Measurements from ENCODE around the gene GUCY1B1. TPM values are rescaled to one million over a fixed set of nuclear protein-coding genes. Genes with fewer than 3 reads are reported as not detected.
"Not testable (repeated sequence)": the region's sequence is repeated elsewhere in the genome, so short reads cannot be mapped to it uniquely, and the experiment has no call there.

Gene GUCY1B1
- total and polyA plus RNA-seq, 3 donors from 2014 or later: 4.3 to 7.6 (median 4.7) TPM

DNA sequence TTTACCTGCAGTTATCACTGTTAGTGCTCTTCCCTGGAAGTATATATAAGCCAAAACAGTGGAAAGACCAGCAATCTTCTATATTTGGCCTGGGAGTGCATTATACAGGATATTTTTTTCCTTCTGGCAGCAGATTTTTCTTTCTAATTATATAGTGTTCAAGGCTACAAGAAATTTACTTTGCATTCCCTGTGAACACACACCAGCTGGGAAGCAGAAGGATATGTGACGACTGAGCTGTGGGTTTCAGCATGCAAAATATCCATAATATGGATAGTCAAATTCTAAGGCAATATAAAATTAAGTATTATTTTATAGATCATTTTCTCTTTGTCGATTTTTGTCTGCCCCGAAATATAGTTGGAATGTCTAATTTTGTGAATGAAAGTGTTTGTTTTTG lies 31.2 kb downstream of the GUCY1B1 start:
- DNase-seq: no peak
- no peaks in the 10 kb centered on the region for H3K9me3 ChIP-seq
- no peak overlapping the region for H3K4me3 ChIP-seq
- no peak overlapping the region for H3K27ac ChIP-seq
- H3K4me1 ChIP-seq: no peaks in the 10 kb centered on the region
- intact Hi-C loops (cut with DNase I; ENCODE audit: low total_unique reads): no loop called here
- WGBS, 2 donors: 46 to 84% methylated on average over 3 of the region's 3 CpGs
- TF ChIP-seq, protein P1, sequence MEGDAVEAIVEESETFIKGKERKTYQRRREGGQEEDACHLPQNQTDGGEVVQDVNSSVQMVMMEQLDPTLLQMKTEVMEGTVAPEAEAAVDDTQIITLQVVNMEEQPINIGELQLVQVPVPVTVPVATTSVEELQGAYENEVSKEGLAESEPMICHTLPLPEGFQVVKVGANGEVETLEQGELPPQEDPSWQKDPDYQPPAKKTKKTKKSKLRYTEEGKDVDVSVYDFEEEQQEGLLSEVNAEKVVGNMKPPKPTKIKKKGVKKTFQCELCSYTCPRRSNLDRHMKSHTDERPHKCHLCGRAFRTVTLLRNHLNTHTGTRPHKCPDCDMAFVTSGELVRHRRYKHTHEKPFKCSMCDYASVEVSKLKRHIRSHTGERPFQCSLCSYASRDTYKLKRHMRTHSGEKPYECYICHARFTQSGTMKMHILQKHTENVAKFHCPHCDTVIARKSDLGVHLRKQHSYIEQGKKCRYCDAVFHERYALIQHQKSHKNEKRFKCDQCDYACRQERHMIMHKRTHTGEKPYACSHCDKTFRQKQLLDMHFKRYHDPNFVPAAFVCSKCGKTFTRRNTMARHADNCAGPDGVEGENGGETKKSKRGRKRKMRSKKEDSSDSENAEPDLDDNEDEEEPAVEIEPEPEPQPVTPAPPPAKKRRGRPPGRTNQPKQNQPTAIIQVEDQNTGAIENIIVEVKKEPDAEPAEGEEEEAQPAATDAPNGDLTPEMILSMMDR (IDR thresholded peaks at IDR 0.05): no peak
- TF ChIP-seq POLR2A (IDR thresholded peaks at IDR 0.05): no peak
- no peaks in the 10 kb centered on the region for H3K27me3 ChIP-seq
- H3K36me3 ChIP-seq (ENCODE audit: low read depth, missing control alignments): no peaks in the 10 kb centered on the region

- intact Hi-C loops (cut with DNase I; ENCODE audit: low total_unique reads): no loop called here
These were observed 35.9 kb downstream of the GUCY1B1 start for GRCh38 chr4:155794589-155795236.

DNA sequence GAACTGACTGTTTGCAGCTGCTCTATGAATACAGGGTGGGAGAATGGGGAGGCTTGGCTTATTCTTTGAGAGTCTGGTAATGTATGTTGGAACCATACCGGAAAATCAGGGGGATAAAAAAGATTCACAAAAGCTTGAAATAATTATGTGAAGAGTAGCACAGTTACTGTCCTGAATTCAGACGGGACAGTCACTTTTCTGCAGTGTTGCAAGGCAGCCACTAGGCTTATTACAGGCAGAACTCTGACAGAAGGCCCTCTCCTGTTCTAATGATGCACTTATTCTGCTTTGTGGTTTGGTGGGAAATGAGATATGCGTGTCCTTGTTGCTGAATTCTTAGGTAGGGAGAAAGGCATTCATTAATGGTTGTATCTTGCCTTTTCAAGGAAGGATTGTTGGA lies 37.2 kb downstream of the GUCY1B1 start:
- intact Hi-C loops (cut with DNase I; ENCODE audit: low total_unique reads): no loop called here
- DNase-seq: no peak
- WGBS, 2 donors: 62 to 77% methylated on average over 3 of the region's 3 CpGs

More at GRCh38 chr4:155794589-155795236, 35.9 kb downstream of the GUCY1B1 start:
- H3K27me3 ChIP-seq: no peaks in the 10 kb centered on the region
- no peak overlapping the region for H3K27ac ChIP-seq
- DNase-seq: no peak
- H3K4me3 ChIP-seq: no peak overlapping the region
- no peaks in the 10 kb centered on the region for H3K9me3 ChIP-seq
- 84 to 91% methylated on average over 1 of the region's 1 CpG for WGBS, 2 donors
- H3K4me1 ChIP-seq: no peaks in the 10 kb centered on the region
- no peak for TF ChIP-seq POLR2A (IDR thresholded peaks at IDR 0.05)
- TF ChIP-seq, protein P1 (IDR thresholded peaks at IDR 0.05): no peak
- H3K36me3 ChIP-seq (ENCODE audit: low read depth, missing control alignments): no peaks in the 10 kb centered on the region

GRCh38 chr4:155797581-155797980 lies 38.8 kb downstream of the GUCY1B1 start:
- H3K4me3 ChIP-seq; H3K27ac ChIP-seq; H3K9me3 ChIP-seq; H3K27me3 ChIP-seq; H3K36me3 ChIP-seq (ENCODE audit: low read depth, missing control alignments); intact Hi-C loops (cut with DNase I; ENCODE audit: low total_unique reads); DNase-seq; H3K4me1 ChIP-seq: not testable (repeated sequence)
- WGBS, 2 donors: 91 to 97% methylated on average over 4 of the region's 4 CpGs

More for the DNA sequence above, 37.2 kb downstream of the GUCY1B1 start:
- Histone ChIP-seq H3K27me3 (no peaks in the 10 kb centered on the region), H3K27ac (no peak overlapping the region), H3K9me3 (no peaks in the 10 kb centered on the region), H3K36me3 (ENCODE audit: low read depth, missing control alignments) (no peaks in the 10 kb centered on the region), H3K4me1 (no peaks in the 10 kb centered on the region), H3K4me3 (no peak overlapping the region)
- TF ChIP-seq, protein P1 (IDR thresholded peaks at IDR 0.05): peak in 2 of 3 experiments; percentile 22 to 23
- no peak for TF ChIP-seq POLR2A (IDR thresholded peaks at IDR 0.05)

- Histone ChIP-seq H3K4me3 (no peak overlapping the region), H3K27me3 (no peaks in the 10 kb centered on the region), H3K27ac (no peak overlapping the region), H3K4me1 (no peaks in the 10 kb centered on the region), H3K9me3 (no peaks in the 10 kb centered on the region), H3K36me3 (ENCODE audit: low read depth, missing control alignments) (no peaks in the 10 kb centered on the region)
- intact Hi-C loops (cut with DNase I; ENCODE audit: low total_unique reads): no loop called here
- WGBS, 2 donors: 75 to 82% methylated on average over 5 of the region's 5 CpGs
- no peak for DNase-seq
- TF ChIP-seq, protein P1 (IDR thresholded peaks at IDR 0.05): no peak
- no peak for TF ChIP-seq POLR2A (IDR thresholded peaks at IDR 0.05)
These were observed 40.4 kb downstream of the GUCY1B1 start for GRCh38 chr4:155799116-155799793.

All from testis (tissue), 3 donors.